Adrenal gland (tissue), 12 donors: ENCODE measurements around the gene ADARB2. TPM values are rescaled to one million over a fixed set of nuclear protein-coding genes. Genes with fewer than 3 reads are reported as not detected.
"Not testable (repeated sequence)": the region's sequence is repeated elsewhere in the genome, so short reads cannot be mapped to it uniquely, and the experiment has no call there.

ENCODE experiments used
- DNase-seq, 7 donors: peaks; one replicate each; pipeline ENCODE4 v3.0.0-alpha.2; 2019 to 2020
- H3K27ac ChIP-seq, 5 donors: fragments of 200-600 bp; sonication (generic) in 4 of 5; 1 replicate in 3 of 5; 2 replicates in 2 of 5; pipeline versions ENCODE4 v1.5.1 to v1.8.0; 2016 to 2020; ENCODE audit warnings: mild to moderate bottlenecking in 1 of 5
- H3K27me3 ChIP-seq: fragments of 200-600 bp; 2 replicates; pipeline ENCODE4 v1.8.0; 2021
- H3K36me3 ChIP-seq, 2 donors: fragments of 200-600 bp; replicated peaks in 1 of 2; 1 replicate in 1 of 2; 2 replicates in 1 of 2; pipeline versions ENCODE4 v1.5.1 to v1.8.0; 2018 to 2022
- H3K4me1 ChIP-seq, 2 donors: fragments of 200-600 bp; replicated peaks in 1 of 2; 1 replicate in 1 of 2; 2 replicates in 1 of 2; pipeline versions ENCODE4 v1.5.1 to v1.8.0; 2018 to 2021
- H3K4me3 ChIP-seq, 4 donors: fragments of 200-600 bp; sonication (generic) in 3 of 4; one replicate each; pipeline ENCODE4 v1.5.1; 2016 to 2018
- H3K9me3 ChIP-seq, 3 donors: fragments of 200-600 bp; sonication (generic) in 1 of 3; replicated peaks in 1 of 3; 1 replicate in 2 of 3; 2 replicates in 1 of 3; pipeline versions ENCODE4 v1.5.1 to v1.8.0; 2016 to 2021
- POLR2A ChIP-seq, 2 donors: fragments of 450-650 bp; IDR thresholded peaks; one replicate each; pipeline ENCODE4 v1.6.1; 2017; ENCODE audit warnings: antibody characterized with exemption in 2 of 2, mild to moderate bottlenecking in 2 of 2, moderate library complexity in 1 of 2
- whole genome bisulfite sequencing, 4 donors: extraction: QIAGEN DNeasy Blood & Tissue Kit in 2 of 4; methylation state at CpG; one replicate each; pipeline versions ENCODE4 v1.1.5 to v1.1.7; 2013 to 2017; 5-methylcytosine and 5-hydroxymethylcytosine counted together
- intact Hi-C, 2 donors: fragments of 100-400 bp; cut with DNase I; formaldehyde crosslinking; loops; one replicate each; pipeline versions ENCODE4 v1.14.1 to v1.15.0; 2022 to 2023
- polyA plus RNA-seq, 3 donors: library from polyadenylated mRNA; stranded (reverse); fragments of 200-250 nt in 2 of 3; fragments of 350-450 nt in 1 of 3; fragmentation: Illumina TruSeq in 1 of 3; extraction: RNeasy Lipid Tissue Mini Kit (QIAGEN cat#74804) in 1 of 3; gene quantifications; one replicate each; pipeline ENCODE4 v1.2.3, GENCODE V29; 2013 to 2014
- total RNA-seq, 9 donors: library from RNA; depleted of rRNA in 4 of 9; stranded (reverse); fragments of >200 nt in 4 of 9; fragments of 120-200 nt in 1 of 9; fragmentation: NEBNext Ultra II Directional in 1 of 9; extraction: Animal tissue kit (Norgen Biotek cat#: 25700) in 1 of 9; gene quantifications; one replicate each; pipeline versions ENCODE4 v1.1.0 to v1.2.4, GENCODE V29; 2013 to 2023
- TF ChIP-seq, protein P1 (sequence below), 6 experiments: fragments of 450-650 bp in 4 of 6; fragments of 200-600 bp in 2 of 6; sonication (generic) in 1 of 6; IDR thresholded peaks; 1 replicate in 5 of 6; 2 replicates in 1 of 6; pipeline versions ENCODE4 v1.5.1 to v1.8.0; 2016 to 2021; ENCODE audit warnings: antibody characterized with exemption in 6 of 6, mild to moderate bottlenecking in 2 of 6, moderate library complexity in 1 of 6
- donor health status: healthy with polysubstance abuse.
- donor health status: Bipolar disorder and iron deficiency.
- donor health status: DM: yes; HTN: yes; CAD: no.
- donor health status: DM: no; HTN: no; CAD: no.
- donor health status: DM: no; HTN: no; CAD: no.
- donor health status: DM: yes; HTN: yes; CAD: no.

Gene ADARB2
- total and polyA plus RNA-seq, 12 donors, result 0.14 to 3.1 (median 0.91) TPM

DNA sequence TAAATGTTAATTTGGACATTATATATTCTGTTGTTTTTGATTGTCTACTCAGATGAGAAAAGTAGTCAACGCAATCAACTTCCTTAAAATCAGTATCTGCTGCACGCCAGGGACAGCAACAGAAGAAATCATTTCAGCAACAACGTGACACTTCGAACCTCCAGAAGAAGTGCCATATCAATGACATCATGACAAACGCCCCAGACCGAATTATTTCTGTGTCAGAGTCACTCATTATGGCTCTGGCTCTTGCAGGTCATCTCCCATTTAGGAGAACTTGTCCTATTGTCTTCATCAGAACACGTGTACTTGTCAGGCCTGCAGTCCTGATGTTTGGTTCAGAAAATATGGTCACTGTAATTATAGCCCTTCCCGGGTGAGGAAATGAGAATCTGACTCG lies 276.3 kb downstream of the ADARB2 start:
- Histone ChIP-seq H3K4me3 (no peak overlapping the region), H3K9me3 (no peaks in the 10 kb centered on the region), H3K27ac (no peak overlapping the region), H3K4me1 (no peaks in the 10 kb centered on the region), H3K36me3 (no peaks in the 10 kb centered on the region), H3K27me3 (no peaks in the 10 kb centered on the region)
- DNase-seq, result no peak
- 40 to 54% (median 47%) methylated on average over 9 of the region's 9 CpGs for WGBS, 4 donors
- TF ChIP-seq POLR2A (IDR thresholded peaks at IDR 0.05), result no peak
- TF ChIP-seq, protein P1, sequence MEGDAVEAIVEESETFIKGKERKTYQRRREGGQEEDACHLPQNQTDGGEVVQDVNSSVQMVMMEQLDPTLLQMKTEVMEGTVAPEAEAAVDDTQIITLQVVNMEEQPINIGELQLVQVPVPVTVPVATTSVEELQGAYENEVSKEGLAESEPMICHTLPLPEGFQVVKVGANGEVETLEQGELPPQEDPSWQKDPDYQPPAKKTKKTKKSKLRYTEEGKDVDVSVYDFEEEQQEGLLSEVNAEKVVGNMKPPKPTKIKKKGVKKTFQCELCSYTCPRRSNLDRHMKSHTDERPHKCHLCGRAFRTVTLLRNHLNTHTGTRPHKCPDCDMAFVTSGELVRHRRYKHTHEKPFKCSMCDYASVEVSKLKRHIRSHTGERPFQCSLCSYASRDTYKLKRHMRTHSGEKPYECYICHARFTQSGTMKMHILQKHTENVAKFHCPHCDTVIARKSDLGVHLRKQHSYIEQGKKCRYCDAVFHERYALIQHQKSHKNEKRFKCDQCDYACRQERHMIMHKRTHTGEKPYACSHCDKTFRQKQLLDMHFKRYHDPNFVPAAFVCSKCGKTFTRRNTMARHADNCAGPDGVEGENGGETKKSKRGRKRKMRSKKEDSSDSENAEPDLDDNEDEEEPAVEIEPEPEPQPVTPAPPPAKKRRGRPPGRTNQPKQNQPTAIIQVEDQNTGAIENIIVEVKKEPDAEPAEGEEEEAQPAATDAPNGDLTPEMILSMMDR (IDR thresholded peaks at IDR 0.05), result no peak
- intact Hi-C loops, result no loop called here

DNA sequence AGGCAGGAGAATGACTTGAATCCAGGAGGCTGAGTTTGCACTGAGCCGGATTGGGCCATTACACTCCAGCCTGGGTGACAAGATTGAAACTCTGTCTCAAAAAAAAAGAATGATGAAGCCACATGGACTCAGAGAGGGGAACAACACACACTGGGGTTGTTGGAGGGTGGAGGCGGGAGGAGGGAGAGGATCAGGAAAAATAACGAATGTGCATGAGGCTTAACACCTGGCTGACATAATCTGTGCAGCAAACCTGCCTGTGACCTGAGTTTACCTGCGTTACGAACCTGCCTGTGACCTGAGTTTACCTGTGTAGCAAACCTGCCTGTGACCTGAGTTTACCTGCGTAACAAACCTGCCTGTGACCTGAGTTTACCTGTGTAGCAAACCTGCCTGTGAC lies 277.7 kb downstream of the ADARB2 start:
- H3K27me3 ChIP-seq, H3K9me3 ChIP-seq, H3K4me3 ChIP-seq, H3K36me3 ChIP-seq, DNase-seq, intact Hi-C loops, H3K27ac ChIP-seq, H3K4me1 ChIP-seq: not testable (repeated sequence)
- WGBS, 4 donors, result 62 to 78% (median 76%) methylated on average over 6 of the region's 6 CpGs

DNA sequence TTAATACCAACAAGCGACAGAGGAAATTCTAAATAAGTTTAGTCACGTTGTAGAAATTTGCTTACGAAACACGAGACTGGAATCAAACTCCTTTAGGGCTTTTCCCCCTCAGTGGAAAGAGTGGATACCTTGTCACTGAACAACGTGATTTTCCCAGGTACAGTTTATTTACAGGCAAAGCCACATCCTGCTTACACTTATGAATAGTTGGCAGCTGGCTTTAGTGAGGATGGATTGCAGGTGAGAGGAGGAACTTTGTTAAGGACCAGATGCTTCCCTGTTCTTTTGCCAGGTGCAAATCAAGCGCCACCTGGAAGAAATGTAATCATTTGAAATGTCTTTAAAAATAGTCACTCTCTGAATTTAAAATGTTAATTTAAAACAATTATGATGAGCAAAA lies 282.4 kb downstream of the ADARB2 start:
- 67 to 73% (median 70%) methylated on average over 6 of the region's 6 CpGs for WGBS, 4 donors
- H3K27me3 ChIP-seq, result no peaks in the 10 kb centered on the region
- DNase-seq, result no peak
- no peaks in the 10 kb centered on the region for H3K4me1 ChIP-seq
- no peak overlapping the region for H3K4me3 ChIP-seq
- H3K36me3 ChIP-seq, result no peaks in the 10 kb centered on the region
- no peaks in the 10 kb centered on the region for H3K9me3 ChIP-seq
- no peak overlapping the region for H3K27ac ChIP-seq
- intact Hi-C loops, result no loop called here
- TF ChIP-seq, protein P1 (IDR thresholded peaks at IDR 0.05), result no peak
- TF ChIP-seq POLR2A (IDR thresholded peaks at IDR 0.05), result no peak

DNA sequence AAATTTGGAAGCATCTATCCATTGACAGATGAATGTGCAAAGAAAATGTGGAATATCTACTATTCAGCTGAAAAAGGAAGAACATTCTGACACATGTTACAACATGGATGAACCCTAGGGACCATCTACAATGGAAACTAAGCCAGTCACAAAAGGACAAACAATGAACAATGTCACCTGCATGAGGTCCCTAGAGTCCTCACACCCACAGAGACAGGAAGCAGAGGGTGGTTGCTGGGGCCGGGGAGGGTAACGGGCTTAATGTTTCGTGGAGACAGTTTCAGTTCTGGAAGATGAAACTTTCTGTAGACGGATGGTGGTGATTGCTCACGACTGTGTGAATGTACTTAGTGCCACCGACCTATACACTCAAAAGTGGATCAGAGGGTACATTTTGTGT lies 282.9 kb downstream of the ADARB2 start:
- Histone ChIP-seq H3K27me3 (no peaks in the 10 kb centered on the region), H3K36me3 (no peaks in the 10 kb centered on the region), H3K4me1 (no peaks in the 10 kb centered on the region), H3K9me3 (no peaks in the 10 kb centered on the region), H3K4me3 (no peak overlapping the region), H3K27ac (no peak overlapping the region)
- TF ChIP-seq POLR2A (IDR thresholded peaks at IDR 0.05), result no peak
- TF ChIP-seq, protein P1 (IDR thresholded peaks at IDR 0.05), result no peak
- intact Hi-C loops, result no loop called here
- 65 to 77% (median 73%) methylated on average over 6 of the region's 6 CpGs for WGBS, 4 donors
- no peak for DNase-seq

DNA sequence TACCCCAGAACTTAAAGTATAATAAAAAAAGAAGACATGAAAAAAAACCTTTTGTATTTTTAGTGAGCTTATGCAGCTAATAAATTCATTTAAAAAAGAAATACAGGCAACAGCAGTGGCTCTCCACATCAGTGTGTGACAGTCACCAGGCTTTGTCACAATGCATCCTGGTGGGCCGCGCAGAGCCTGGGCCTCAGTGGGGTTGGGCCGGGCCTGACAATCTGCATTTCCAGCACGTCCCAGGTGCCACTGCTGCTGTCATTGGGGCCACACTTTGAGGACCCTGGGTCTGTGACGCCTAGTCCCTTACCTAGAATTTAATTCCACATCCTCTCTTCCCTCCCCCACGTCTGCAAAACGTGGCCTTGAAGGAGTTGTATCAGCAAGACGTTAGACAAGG lies 284.5 kb downstream of the ADARB2 start:
- no peaks in the 10 kb centered on the region for H3K36me3 ChIP-seq
- H3K9me3 ChIP-seq, result no peaks in the 10 kb centered on the region
- no peak for DNase-seq
- no peaks in the 10 kb centered on the region for H3K4me1 ChIP-seq
- H3K27ac ChIP-seq, result no peak overlapping the region
- intact Hi-C loops, result no loop called here
- no peak for TF ChIP-seq POLR2A (IDR thresholded peaks at IDR 0.05)
- TF ChIP-seq, protein P1 (IDR thresholded peaks at IDR 0.05), result no peak
- no peaks in the 10 kb centered on the region for H3K27me3 ChIP-seq
- 55 to 61% (median 56%) methylated on average over 7 to 8 of the region's 8 CpGs for WGBS, 4 donors
- no peak overlapping the region for H3K4me3 ChIP-seq
